DMS 273 (cell line): Measurements from ENCODE around the gene TPPP2.

Experiments used
- DNase-seq: peaks from one replicate; lab custom pipeline; 2025; ENCODE audit not compliant: unreplicated experiment; lab: John Stamatoyannopoulos, UW

The TPPP2 gene

GRCh38 chr14:21056520-21057163, 26.6 kb downstream of the TPPP2 start:
- DNase-seq = peak; percentile 8

GRCh38 chr14:21057803-21058675, 28.0 kb downstream of the TPPP2 start, which contains the start of gene RNASE8:
RNASE8 (plus strand) TSS chr14:21057822; CDS start chr14:21057893, 71 bp downstream.
- no peak for DNase-seq

- DNase-seq = no peak
Observed at GRCh38 chr14:21058903-21059302, 28.9 kb downstream of the TPPP2 start.

GRCh38 chr14:21059842-21060613, 30.0 kb downstream of the TPPP2 start:
- no peak for DNase-seq

- DNase-seq = no peak
Observed at GRCh38 chr14:21060614-21061346, 30.8 kb downstream of the TPPP2 start.

- DNase-seq = no peak
Observed at GRCh38 chr14:21061347-21061668, 31.3 kb downstream of the TPPP2 start.

- DNase-seq = no peak
Observed at GRCh38 chr14:21063479-21063878, 33.5 kb downstream of the TPPP2 start.

GRCh38 chr14:21066882-21067502, 37.0 kb downstream of the TPPP2 start:
- peak; percentile 62 for DNase-seq

GRCh38 chr14:21068521-21069387, 38.7 kb downstream of the TPPP2 start:
- peak; percentile 88 for DNase-seq

GRCh38 chr14:21069388-21070082, 39.5 kb downstream of the TPPP2 start:
- peak; percentile 68 for DNase-seq

- DNase-seq = peak; percentile 67
Observed at GRCh38 chr14:21070083-21070609, 40.1 kb downstream of the TPPP2 start, which contains the start of gene ARHGEF40. ARHGEF40 (plus strand) TSS chr14:21070304; CDS start chr14:21070397, 93 bp downstream.

GRCh38 chr14:21070610-21071224, 40.7 kb downstream of the TPPP2 start:
- DNase-seq = peak; percentile 59

GRCh38 chr14:21071225-21072030, 41.4 kb downstream of the TPPP2 start:
- DNase-seq = peak; percentile 91

- DNase-seq = peak; percentile 30
Observed at GRCh38 chr14:21072031-21072473, 42.0 kb downstream of the TPPP2 start.

- DNase-seq = no peak
Observed at GRCh38 chr14:21072781-21073339, 42.8 kb downstream of the TPPP2 start.

- DNase-seq = no peak
Observed at GRCh38 chr14:21073921-21074320, 43.9 kb downstream of the TPPP2 start.
